Activated T-cell treated with anti-CD3 and anti-CD28 coated beads, Interleukin-2, amount 50 U/mL, for 24 hours (primary cell): Measurements from ENCODE around the gene ZNF597.
"Not testable (repeated sequence)": the region's sequence is repeated elsewhere in the genome, so short reads cannot be mapped to it uniquely, and the experiment has no call there.

ENCODE experiments used
- DNase-seq: peaks from one replicate; pipeline ENCODE4 v3.0.0-alpha.2; 2020
- H3K27ac Mint-ChIP-seq: 2 replicates; pipeline ENCODE4 v1.8.0; 2020; ENCODE audit warnings: mild to moderate bottlenecking, mixed read lengths
- H3K27me3 Mint-ChIP-seq: 2 replicates; pipeline ENCODE4 v1.8.0; 2020; ENCODE audit warnings: mixed read lengths
- H3K36me3 Mint-ChIP-seq: 2 replicates; pipeline ENCODE4 v1.8.0; 2020; ENCODE audit warnings: low read depth, mixed read lengths
- H3K4me1 Mint-ChIP-seq: 2 replicates; pipeline ENCODE4 v1.8.0; 2020; ENCODE audit warnings: low read depth, mixed read lengths
- H3K4me3 Mint-ChIP-seq: 2 replicates; pipeline ENCODE4 v1.8.0; 2020; ENCODE audit warnings: mild to moderate bottlenecking, moderate library complexity, mixed read lengths
- H3K9me3 Mint-ChIP-seq: 2 replicates; pipeline ENCODE4 v1.8.0; 2020; ENCODE audit warnings: mixed read lengths

The ZNF597 gene

DNA sequence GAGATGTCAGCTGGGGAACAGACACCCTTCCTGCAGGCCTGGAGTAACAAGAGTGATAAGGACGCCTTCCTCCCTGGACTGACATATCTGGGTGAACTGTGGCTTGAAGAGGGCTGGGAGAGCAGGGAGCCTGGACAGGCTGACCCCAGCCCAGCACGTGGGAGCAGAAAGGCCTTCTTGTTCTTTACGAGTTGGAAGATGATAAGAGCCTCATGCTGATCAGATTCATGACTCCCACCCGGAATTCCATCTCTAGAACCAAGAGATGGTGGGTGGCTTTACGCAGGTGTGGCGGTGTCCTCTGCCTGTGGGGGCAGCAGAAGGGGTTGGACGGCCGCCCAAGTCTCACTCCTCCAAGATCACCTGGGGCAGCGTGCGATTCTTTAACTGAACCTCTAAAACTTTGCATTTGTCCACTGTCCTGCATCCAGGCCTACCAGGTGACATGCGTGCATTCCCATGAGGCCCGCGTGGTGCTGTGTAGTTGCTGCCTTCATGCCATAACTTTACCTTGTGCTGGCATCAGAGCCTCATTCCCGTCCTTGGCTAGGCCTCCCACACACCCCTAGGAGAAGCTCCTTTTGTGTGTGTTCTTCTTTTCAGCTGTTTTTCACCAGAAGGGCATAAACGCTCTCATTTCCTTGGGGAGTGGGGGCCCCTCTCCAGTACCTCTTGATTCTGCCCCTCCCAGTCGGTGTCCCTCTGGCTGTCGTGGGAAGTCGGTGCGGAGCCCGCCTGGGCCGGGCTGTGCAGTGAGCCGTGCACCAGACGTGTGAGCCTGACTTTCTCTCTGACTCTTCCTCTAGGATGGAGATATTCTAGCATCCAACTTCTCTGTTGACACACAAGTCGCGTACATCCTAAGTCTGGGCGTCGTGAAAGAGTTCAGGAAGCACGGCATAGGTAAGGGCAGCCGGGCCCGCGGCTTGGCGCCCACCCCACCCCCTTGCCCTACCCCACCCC, 38.7 kb upstream of the ZNF597 start:
- Mint-ChIP-seq H3K27ac (peak overlapping the region; percentile 66), H3K4me1 (peaks cover 20% of the 10 kb centered on the region), H3K4me3 (no peak overlapping the region), H3K36me3 (peaks cover 82% of the 10 kb centered on the region), H3K27me3 (no peaks in the 10 kb centered on the region), H3K9me3 (no peaks in the 10 kb centered on the region)
- DNase-seq: no peak

DNA sequence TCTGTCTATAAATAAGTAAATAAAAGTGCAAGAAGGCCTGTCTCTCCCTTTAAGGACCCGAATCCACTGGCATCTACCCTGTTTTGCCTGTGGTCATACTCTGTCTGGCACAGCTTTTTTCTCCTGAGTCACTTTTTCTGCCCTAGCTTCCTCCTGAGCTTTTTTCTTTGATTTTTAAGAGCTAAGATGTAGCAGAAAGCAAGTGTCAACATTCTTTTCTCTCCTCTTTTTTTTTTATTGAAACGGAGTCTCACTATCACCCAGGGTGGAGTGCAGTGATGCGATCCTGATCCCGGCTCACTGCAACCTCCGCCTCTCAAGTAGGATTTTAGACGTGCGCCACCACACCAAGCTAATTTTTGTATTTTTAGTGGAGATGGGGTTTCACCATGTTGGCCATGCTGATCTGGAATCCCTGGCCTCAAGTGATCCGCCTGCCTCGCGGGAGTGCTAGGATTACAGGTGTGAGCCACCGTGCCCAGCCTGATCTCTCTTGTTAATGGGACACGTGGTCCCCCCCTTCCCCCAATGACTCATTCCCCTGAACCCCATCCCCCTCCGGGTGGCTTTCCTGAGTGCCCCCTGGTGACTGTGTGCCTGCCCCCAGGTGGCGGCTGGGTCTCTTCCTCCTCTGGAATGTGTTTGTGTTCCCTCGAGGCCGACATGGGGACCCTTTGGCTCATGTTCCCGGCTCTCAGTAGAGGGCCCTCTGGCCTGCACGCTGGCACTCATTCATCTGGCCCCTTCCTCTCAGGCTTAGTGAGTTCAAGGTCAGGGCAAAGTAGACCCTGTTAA, 37.8 kb upstream of the ZNF597 start:
- Mint-ChIP-seq H3K4me1 (peaks cover 20% of the 10 kb centered on the region), H3K27ac (peak overlapping the region; percentile 68), H3K36me3 (peaks cover 79% of the 10 kb centered on the region), H3K9me3 (no peaks in the 10 kb centered on the region), H3K27me3 (no peaks in the 10 kb centered on the region), H3K4me3 (no peak overlapping the region)
- DNase-seq: no peak

DNA sequence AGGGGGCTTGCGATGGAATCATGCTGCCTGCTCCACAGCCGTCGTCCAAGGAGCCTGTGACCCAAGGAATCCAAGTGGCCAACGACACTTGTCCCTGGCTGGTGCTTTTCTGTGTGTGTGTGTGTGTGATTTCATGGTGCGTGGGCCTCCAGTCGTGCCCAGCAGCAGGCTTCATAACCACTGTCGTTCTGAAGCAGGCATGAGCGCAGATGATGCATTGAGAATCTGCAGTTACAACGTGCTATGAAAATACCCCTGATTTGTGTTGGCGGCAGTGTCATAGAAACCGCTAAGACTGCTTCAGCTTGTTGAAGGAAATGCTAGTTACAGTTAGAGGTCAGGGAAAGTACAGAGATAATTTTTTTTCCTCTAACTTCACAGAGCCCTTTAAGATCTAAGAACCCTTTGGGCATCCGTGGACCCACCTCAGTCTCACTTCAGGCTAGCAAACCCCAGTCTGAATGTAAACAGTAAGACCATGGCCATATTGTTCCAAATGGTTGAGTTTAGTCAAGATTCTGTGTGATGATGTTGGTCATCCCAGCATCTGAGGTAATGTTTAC, 36.4 kb upstream of the ZNF597 start:
- no peaks in the 10 kb centered on the region for H3K27me3 Mint-ChIP-seq
- no peak for DNase-seq
- H3K4me3 Mint-ChIP-seq: no peak overlapping the region
- H3K27ac Mint-ChIP-seq: peak overlapping the region; percentile 72
- H3K4me1 Mint-ChIP-seq: peaks cover 20% of the 10 kb centered on the region
- no peaks in the 10 kb centered on the region for H3K9me3 Mint-ChIP-seq
- peaks cover 73% of the 10 kb centered on the region for H3K36me3 Mint-ChIP-seq

DNA sequence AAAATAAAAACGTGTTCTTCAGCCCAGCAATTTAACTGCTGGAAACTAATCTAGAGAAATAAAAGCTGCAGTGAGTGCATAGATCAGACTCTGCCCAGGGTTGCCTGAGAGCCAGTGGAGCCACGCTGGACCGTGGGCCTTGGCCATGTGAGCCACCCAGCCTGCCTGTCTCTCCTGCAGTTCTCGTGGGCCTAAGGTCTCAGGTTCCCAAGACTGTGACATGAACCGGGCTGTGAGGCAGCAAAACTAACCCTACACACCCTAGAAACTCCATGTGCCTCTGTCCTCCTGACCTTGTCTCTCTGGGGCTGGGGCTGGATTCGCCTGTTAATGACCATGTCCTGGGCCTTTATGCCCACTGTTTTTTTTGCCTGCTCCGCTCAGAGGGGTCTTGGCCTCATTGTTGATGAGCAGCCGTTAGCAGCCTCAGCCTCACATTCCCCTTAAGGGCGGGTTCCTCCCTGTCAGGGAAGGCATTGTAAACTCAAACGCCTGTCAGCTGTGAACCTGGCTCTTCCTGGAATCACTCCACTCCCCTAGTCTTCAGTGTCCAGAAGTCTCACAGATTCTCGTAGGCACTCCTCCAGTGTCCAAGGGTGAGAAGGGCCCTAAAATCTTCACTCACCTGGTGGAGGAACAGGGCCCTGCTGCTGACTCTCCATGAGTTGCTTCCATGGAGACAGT, 35.1 kb upstream of the ZNF597 start:
- DNase-seq: no peak
- H3K27ac Mint-ChIP-seq: peak overlapping the region; percentile 57
- no peak overlapping the region for H3K4me3 Mint-ChIP-seq
- H3K36me3 Mint-ChIP-seq: peaks cover 60% of the 10 kb centered on the region
- H3K27me3 Mint-ChIP-seq: no peaks in the 10 kb centered on the region
- no peaks in the 10 kb centered on the region for H3K9me3 Mint-ChIP-seq
- peaks cover 21% of the 10 kb centered on the region for H3K4me1 Mint-ChIP-seq

DNA sequence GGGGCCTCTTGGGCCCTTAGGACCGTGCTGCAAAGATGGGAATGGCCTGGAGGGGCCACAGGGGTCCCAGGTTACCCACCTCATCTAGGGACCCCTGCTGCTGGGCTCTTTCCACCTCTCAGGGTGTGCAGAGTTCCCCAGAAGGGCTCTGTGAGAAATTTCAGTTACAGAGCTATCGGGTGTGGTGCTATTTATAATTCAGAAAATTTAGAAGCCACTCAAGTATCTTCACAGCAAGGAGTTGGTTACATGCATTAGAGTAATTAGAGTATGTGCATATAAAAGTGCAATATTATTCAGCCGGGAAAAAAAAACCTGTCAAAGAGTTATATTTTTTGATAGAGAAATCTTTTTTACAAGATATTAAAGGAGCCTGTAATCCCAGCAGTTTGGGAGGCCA, 33.1 kb upstream of the ZNF597 start:
- H3K27me3 Mint-ChIP-seq: no peaks in the 10 kb centered on the region

DNA sequence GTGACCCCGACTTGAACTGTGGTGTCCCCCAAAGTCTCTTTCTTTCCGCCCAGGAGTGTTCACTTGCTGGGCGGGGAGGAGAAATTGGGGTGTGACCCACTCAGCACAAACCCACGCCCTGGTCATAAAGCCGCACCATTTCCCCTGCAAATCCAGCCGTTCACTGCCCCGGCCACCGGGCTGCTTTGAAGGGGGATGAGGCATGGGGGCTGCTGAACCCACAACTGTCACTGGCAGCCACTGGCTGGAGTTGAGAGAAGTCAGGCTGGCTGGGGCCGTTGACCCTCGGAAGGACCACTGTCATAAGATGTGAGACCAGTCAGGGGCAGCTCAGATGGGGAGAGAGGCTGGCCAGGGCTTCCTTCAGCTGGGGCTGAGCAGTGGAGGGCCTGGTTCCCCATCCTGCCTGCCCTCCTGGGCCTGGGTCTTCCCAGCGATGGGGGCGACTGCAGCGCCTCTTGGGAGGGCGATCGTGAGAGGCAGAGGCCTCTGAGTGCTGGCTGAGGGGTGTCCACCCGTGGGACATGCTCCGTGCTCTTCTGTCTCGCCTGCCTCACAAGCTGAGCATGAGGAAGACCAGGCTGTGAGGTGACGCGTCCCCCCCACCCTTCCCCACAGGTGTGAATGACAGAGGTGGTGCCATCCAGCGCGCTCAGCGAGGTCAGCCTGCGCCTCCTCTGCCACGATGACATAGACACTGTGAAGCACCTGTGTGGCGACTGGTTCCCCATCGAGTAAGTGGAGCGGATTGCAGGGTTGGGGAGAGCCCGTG, 32.5 kb upstream of the ZNF597 start:
- Mint-ChIP-seq H3K4me3 (no peak overlapping the region), H3K27me3 (no peaks in the 10 kb centered on the region), H3K9me3 (peaks cover 3% of the 10 kb centered on the region), H3K27ac (no peak overlapping the region), H3K36me3 (peaks cover 50% of the 10 kb centered on the region), H3K4me1 (peaks cover 31% of the 10 kb centered on the region)
- DNase-seq: no peak

More for the DNA sequence above, 33.1 kb upstream of the ZNF597 start:
- Mint-ChIP-seq H3K4me3 (no peak overlapping the region), H3K4me1 (peaks cover 32% of the 10 kb centered on the region), H3K36me3 (peaks cover 55% of the 10 kb centered on the region), H3K27ac (no peak overlapping the region), H3K9me3 (peaks cover 3% of the 10 kb centered on the region)
- no peak for DNase-seq

DNA sequence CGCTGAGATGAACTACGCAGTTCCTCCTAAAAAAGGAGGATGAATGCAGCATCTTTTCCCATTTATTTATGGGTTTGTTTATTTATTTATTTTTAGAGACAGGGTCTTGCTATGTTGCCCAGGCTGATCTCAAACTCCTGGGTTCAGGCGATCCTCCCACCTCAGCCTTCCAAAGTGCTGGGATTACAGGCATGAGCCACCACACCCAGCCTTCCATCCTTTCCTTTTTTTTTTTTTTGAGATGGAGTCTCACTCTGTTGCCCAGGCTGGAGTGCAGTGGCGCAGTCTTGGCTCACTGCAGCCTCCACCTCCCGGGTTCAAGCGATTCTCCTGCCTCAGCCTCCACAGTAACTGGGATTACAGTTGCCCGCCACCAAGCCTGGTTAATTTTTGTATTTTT, 31.6 kb upstream of the ZNF597 start:
- not testable (repeated sequence) for H3K9me3 Mint-ChIP-seq, H3K27ac Mint-ChIP-seq
- H3K36me3 Mint-ChIP-seq: peaks cover 48% of the 10 kb centered on the region

DNA sequence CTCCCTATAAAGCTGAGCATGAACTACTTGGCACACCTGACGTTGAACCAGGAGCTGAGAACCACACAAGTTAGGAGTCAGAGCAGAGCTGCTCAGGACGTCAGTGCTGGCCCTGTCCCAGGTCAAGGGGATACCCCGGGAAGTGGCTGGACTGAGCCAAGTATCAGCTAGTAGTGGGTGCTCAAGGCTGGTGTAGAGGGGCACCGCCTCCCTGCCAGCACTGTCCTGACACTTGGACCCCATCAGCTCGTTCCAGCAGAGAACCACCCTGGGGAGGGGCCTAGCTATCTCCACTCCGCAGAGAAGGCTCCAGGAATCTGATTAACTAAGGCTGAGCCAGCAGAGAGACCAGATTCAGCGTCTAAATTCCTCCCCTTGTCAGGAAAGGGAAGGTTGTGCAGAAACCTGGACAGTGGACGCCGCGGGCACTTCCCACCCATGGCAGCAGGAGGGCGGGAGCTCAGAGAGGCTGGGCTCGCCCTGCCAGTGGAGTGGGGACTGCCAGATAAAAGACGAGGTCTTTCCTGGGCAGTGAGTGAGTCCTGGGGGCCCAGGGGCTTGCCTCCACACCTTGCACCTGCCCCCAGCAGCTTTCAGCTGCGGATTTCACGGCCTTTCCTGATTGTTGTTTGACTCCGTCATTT, 31.0 kb upstream of the ZNF597 start:
- Mint-ChIP-seq H3K27ac (no peak overlapping the region), H3K4me3 (no peak overlapping the region)

More for the DNA sequence above, 31.6 kb upstream of the ZNF597 start:
- H3K4me1 Mint-ChIP-seq: peaks cover 32% of the 10 kb centered on the region
- H3K4me3 Mint-ChIP-seq, DNase-seq, H3K27me3 Mint-ChIP-seq: not testable (repeated sequence)

DNA sequence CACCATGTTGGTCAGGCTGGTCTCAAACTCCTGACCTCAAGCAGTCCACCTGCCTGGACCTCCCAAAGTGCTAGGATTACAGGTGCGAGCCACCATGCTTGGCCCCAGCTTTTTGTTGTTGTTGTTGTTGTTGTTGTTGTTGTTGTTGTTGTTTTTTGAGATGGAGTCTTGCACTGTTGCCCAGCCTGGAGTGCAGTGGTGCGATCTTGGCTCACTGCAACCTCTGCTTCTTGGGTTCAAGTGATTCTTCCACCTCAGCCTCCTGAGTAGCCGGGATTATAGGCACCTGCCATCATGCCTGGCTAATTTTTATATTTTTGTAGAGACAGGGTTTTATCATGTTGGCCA, 30.3 kb upstream of the ZNF597 start:
- Mint-ChIP-seq H3K4me1 (peaks cover 28% of the 10 kb centered on the region), H3K36me3 (peaks cover 35% of the 10 kb centered on the region)
- H3K4me3 Mint-ChIP-seq, H3K27ac Mint-ChIP-seq, H3K27me3 Mint-ChIP-seq, DNase-seq, H3K9me3 Mint-ChIP-seq: not testable (repeated sequence)

More for the DNA sequence above, 31.0 kb upstream of the ZNF597 start:
- Mint-ChIP-seq H3K36me3 (peaks cover 42% of the 10 kb centered on the region), H3K4me1 (peaks cover 29% of the 10 kb centered on the region), H3K27me3 (no peaks in the 10 kb centered on the region), H3K9me3 (peaks cover 3% of the 10 kb centered on the region)
- no peak for DNase-seq

DNA sequence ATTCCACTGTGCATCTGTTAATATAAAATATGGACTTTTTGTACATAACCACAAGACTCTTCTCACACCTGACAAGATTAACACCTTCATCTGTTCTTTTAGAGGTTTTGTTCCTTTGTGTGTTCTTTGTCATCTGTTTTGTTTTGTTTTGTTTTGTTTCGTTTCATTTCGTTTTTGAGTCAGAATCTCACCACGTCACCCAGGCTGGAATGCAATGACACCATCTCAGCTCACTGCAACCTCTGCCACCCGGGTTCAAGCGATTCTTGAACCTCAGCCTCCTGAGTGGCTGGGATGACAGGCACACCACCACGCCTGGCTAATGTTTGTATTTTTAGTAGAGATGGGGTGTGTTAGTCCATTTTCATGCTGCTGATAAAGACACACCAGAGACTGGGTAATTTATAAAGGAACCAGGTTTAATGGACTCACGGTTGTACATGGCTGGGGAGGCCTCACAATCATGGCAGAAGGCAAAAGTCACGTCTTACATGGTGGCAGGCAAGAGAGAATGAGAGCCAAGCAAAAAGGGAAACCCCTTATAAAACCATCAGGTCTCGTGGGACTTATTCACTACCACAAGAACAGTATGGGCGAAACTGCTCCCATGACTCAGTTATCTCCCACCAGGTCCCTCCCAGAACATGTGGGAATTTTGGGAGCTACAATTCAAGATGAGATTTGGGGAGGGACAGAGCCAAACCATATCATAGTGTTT, 29.7 kb upstream of the ZNF597 start:
- Mint-ChIP-seq H3K27me3 (no peaks in the 10 kb centered on the region), H3K27ac (peak overlapping the region; percentile 85), H3K4me1 (peaks cover 30% of the 10 kb centered on the region), H3K9me3 (peaks cover 3% of the 10 kb centered on the region), H3K36me3 (peaks cover 35% of the 10 kb centered on the region), H3K4me3 (no peak overlapping the region)
- no peak for DNase-seq

DNA sequence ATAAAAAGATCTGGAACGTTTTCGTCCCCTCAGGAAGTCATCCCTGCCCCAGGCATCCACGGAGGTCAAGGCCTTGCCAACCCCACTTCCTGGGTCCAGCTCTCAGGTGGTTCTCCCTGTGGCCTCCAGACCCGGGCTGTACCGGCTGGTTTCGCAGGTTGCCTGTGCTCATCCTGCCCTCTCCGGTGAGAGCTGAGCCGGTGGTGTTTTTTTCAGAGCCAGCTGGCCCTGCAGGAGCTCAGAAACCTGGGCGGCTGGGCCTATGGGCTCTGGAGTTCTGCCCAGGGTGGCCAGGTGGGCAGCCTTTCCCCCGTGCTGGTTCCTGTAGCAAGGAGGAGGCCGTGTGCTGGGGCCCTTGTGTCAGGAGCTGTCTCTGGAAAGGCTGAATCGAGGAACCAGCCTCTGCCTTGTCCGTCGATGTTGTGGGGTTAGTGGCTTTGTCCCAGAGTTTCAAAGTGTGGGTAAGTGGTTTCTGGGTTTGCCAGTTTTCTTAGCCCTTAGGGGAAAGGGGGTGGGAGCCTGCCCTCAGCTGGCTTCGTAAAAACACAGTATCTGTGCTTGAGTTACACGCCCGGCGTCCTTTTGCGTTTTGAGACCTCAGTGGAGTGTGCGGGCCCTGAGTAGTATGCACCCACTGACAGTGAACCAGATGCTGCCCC, 28.3 kb upstream of the ZNF597 start:
- Mint-ChIP-seq H3K27me3 (no peaks in the 10 kb centered on the region), H3K36me3 (peaks cover 43% of the 10 kb centered on the region), H3K4me1 (peaks cover 44% of the 10 kb centered on the region), H3K27ac (peak overlapping the region; percentile 50), H3K4me3 (no peak overlapping the region), H3K9me3 (peaks cover 3% of the 10 kb centered on the region)
- no peak for DNase-seq

DNA sequence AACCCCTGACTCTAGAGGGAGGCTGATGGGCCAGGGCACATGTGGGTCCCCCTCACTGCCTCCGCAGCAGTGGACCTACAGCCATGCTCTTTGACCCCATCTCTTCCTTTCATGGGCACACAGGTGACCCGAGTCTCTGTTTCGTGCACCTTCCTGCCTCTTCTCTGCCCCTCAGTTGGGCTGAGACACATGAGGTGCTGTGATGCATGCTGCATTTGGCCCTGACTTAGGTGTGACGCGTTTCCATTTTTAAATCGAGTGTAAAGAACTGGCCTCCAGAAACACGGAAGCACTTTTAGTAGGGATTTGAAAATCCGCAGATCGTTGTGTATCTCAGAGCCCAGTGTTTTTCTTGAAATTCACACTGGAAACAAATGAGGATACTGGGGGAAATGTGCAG, 27.4 kb upstream of the ZNF597 start:
- H3K36me3 Mint-ChIP-seq: peaks cover 50% of the 10 kb centered on the region
- H3K27ac Mint-ChIP-seq: no peak overlapping the region
- H3K4me1 Mint-ChIP-seq: peaks cover 53% of the 10 kb centered on the region
- no peak for DNase-seq
- H3K4me3 Mint-ChIP-seq: no peak overlapping the region
- no peaks in the 10 kb centered on the region for H3K27me3 Mint-ChIP-seq
- H3K9me3 Mint-ChIP-seq: peaks cover 3% of the 10 kb centered on the region
